Cardiac muscle cell (in vitro differentiated cells and primary cell): ENCODE data around the gene DSG4. TPM values are rescaled to one million over a fixed set of nuclear protein-coding genes. Genes with fewer than 3 reads are reported as not detected.

Experiments
- DNase-seq, 2 donors: peaks; one replicate each; pipeline versions ENCODE4 v3.0.0 to v3.0.0-alpha.2; 2010 to 2017; ENCODE audit warnings: low read depth in 1 of 2, low spot score in 1 of 2
- H3K27ac ChIP-seq: fragments of 200-600 bp; sonication (generic); 2 replicates; pipeline ENCODE4 v1.5.1; 2016
- H3K27me3 ChIP-seq: fragments of 200-600 bp; sonication (generic); 2 replicates; pipeline ENCODE4 v1.6.0; 2016; ENCODE audit warnings: control low read depth
- H3K36me3 ChIP-seq: fragments of 200-600 bp; sonication (generic); 2 replicates; pipeline ENCODE4 v1.5.1; 2016; ENCODE audit warnings: control low read depth
- H3K4me1 ChIP-seq: fragments of 200-600 bp; sonication (generic); 2 replicates; pipeline ENCODE4 v1.8.1; 2017; ENCODE audit warnings: low read depth, mild to moderate bottlenecking, mixed run types
- H3K4me3 ChIP-seq: fragments of 200-600 bp; sonication (generic); 2 replicates; pipeline ENCODE4 v1.5.1; 2016; ENCODE audit warnings: mild to moderate bottlenecking
- H3K9me3 ChIP-seq: fragments of 200-600 bp; sonication (generic); 2 replicates; pipeline ENCODE4 v1.5.1; 2017; ENCODE audit warnings: low read depth, mild to moderate bottlenecking, control low read depth
- polyA plus RNA-seq: library from polyadenylated mRNA; unstranded; fragments of >200 nt; fragmentation: Nextera tagmentation; extraction: Ambion mirVana; gene quantifications from 2 replicates; pipeline ENCODE4 v1.2.1, GENCODE V29; 2016
- total RNA-seq: library from RNA; depleted of rRNA; stranded (reverse); fragments of >200 nt; gene quantifications from 2 replicates; pipeline ENCODE4 v1.2.3, GENCODE V29; 2016
- TF ChIP-seq, protein P1 (sequence below): IDR thresholded peaks from 2 replicates; pipeline ENCODE4 v1.5.1; 2012; ENCODE audit warnings: low read depth, mild to moderate bottlenecking, low read length

The DSG4 gene
- total and polyA plus RNA-seq, 2 experiments from 2014 or later = not detected

DNA sequence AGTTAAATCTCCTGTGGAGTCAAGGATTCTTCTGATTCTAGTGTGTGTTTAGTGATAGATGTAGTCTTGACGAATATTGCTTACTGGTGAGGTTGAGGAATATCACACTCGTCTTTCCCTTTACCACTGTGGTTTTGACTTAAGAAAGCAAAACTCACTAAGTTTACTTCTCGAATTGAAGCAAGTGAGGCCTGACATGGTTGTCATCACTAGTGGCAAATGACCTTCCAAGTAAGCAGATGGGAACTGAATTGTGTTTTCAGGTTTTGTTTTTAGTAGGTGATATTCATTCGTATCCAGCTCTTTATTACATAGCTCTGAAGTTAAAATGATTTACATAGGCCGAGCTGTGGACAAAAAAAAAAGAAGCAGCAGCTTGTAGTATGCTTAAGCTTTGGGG lies 20.6 kb upstream of the DSG4 start:
- no peaks in the 10 kb centered on the region for H3K9me3 ChIP-seq
- H3K27ac ChIP-seq = no peak overlapping the region
- H3K27me3 ChIP-seq = no peaks in the 10 kb centered on the region
- H3K36me3 ChIP-seq = no peaks in the 10 kb centered on the region
- no peaks in the 10 kb centered on the region for H3K4me1 ChIP-seq
- H3K4me3 ChIP-seq = no peak overlapping the region
- TF ChIP-seq, protein P1, sequence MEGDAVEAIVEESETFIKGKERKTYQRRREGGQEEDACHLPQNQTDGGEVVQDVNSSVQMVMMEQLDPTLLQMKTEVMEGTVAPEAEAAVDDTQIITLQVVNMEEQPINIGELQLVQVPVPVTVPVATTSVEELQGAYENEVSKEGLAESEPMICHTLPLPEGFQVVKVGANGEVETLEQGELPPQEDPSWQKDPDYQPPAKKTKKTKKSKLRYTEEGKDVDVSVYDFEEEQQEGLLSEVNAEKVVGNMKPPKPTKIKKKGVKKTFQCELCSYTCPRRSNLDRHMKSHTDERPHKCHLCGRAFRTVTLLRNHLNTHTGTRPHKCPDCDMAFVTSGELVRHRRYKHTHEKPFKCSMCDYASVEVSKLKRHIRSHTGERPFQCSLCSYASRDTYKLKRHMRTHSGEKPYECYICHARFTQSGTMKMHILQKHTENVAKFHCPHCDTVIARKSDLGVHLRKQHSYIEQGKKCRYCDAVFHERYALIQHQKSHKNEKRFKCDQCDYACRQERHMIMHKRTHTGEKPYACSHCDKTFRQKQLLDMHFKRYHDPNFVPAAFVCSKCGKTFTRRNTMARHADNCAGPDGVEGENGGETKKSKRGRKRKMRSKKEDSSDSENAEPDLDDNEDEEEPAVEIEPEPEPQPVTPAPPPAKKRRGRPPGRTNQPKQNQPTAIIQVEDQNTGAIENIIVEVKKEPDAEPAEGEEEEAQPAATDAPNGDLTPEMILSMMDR = no peak
- DNase-seq = no peak

- TF ChIP-seq, protein P1 = no peak
These were observed 12.4 kb upstream of the DSG4 start for GRCh38 chr18:31364190-31364589.

DNA sequence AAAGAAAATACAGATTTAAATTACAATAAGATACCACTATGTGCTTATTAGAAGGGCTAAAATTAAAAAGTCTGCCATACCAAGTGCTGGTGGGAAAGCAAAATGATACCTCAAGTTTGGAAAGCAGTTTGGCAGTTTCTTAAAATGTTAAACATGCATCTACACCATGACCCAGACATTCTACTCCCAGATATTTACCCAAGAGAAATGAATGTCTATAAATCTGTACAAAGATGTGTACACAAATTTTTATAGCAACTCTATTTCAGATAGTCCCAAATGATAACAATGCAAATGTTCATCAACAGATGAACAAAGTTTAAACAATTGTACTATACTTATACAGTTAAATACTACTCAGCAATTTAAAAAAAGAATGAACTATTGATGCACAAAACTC lies 7.1 kb upstream of the DSG4 start:
- no peaks in the 10 kb centered on the region for H3K9me3 ChIP-seq
- no peaks in the 10 kb centered on the region for H3K27me3 ChIP-seq
- no peak overlapping the region for H3K4me3 ChIP-seq
- H3K27ac ChIP-seq = no peak overlapping the region
- no peaks in the 10 kb centered on the region for H3K36me3 ChIP-seq
- H3K4me1 ChIP-seq = no peaks in the 10 kb centered on the region
- DNase-seq = no peak
- TF ChIP-seq, protein P1 = no peak

More at GRCh38 chr18:31364190-31364589, 12.4 kb upstream of the DSG4 start:
- Histone ChIP-seq H3K36me3 (no peaks in the 10 kb centered on the region), H3K27ac (no peak overlapping the region), H3K4me1 (no peaks in the 10 kb centered on the region), H3K27me3 (no peaks in the 10 kb centered on the region), H3K9me3 (no peaks in the 10 kb centered on the region), H3K4me3 (no peak overlapping the region)
- no peak for DNase-seq

DNA sequence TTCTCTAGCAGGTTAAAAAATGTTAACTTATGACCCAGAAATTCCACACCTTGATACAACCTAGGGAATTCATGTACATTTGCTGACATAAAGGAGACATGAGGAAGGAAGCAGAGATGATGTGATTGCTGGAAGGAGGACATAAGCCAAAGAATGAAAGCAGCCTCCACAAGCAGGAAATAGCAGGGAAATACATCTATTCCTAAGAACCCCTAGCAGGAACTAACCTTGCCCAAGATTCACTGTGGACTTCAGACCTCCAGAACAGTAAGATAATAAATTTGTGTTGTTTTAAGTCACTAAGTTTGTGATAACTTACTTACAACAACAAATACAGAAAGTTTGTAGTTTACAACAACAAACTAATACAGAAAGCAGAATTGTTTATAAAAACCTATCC lies 4.6 kb upstream of the DSG4 start:
- no peaks in the 10 kb centered on the region for H3K27me3 ChIP-seq
- H3K27ac ChIP-seq = no peak overlapping the region
- TF ChIP-seq, protein P1 = no peak
- H3K36me3 ChIP-seq = no peaks in the 10 kb centered on the region
- H3K9me3 ChIP-seq = no peaks in the 10 kb centered on the region
- H3K4me1 ChIP-seq = no peaks in the 10 kb centered on the region
- no peak for DNase-seq
- no peak overlapping the region for H3K4me3 ChIP-seq

DNA sequence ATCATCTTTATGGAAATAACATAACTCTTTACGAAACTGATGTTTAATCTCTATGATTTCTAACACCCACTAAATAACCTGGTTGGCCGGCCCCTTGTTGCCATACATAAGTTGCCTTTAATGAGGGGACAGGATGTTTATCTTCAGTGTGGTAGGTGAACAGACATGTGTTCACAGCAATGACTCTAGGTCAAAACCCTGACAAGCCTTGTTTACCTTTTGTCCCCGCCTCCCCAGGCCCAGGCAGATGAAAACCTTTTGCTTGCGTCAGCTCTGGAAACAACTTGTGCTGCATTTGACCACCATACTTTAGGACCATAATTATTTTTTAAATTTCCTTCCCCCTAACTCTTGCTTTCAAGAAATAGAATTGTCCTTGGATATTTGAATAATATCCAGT lies 2.9 kb upstream of the DSG4 start:
- Histone ChIP-seq H3K9me3 (no peaks in the 10 kb centered on the region), H3K36me3 (no peaks in the 10 kb centered on the region), H3K4me1 (no peaks in the 10 kb centered on the region), H3K27ac (no peak overlapping the region), H3K27me3 (no peaks in the 10 kb centered on the region), H3K4me3 (no peak overlapping the region)
- TF ChIP-seq, protein P1 = no peak
- DNase-seq = no peak

DNA sequence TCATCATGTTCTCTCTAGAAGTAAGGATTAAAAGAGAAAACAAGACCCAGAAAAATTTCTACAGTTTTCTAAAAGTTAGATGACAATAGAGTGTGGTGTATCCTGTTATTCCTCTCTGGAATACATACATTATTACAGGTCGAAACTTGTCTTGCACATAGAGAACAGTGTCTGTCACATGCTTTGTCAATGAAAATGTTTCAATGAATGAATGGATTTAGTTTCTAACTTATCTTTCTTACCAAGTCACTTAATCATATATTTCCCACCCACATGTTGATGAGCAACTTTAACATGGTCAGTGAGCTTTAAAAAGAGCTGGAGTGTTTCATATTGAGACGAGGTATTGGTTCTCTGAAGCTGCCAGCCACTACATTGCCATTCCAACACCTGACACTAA lies 4.3 kb downstream of the DSG4 start:
- Histone ChIP-seq H3K9me3 (no peaks in the 10 kb centered on the region), H3K4me1 (no peaks in the 10 kb centered on the region), H3K4me3 (no peak overlapping the region), H3K36me3 (no peaks in the 10 kb centered on the region), H3K27ac (no peak overlapping the region), H3K27me3 (no peaks in the 10 kb centered on the region)
- no peak for DNase-seq
- TF ChIP-seq, protein P1 = no peak
